Measurements from ENCODE around the gene REC8. TPM values are rescaled to one million over a fixed set of nuclear protein-coding genes. Genes with fewer than 3 reads are reported as not detected.
A peak's percentile ranks its signal among the peaks of the same experiment; 100 is the strongest.

REC8 gene
- total and polyA plus RNA-seq, 2 of the 13 experiments (the other 11 are each of a cell fraction or from before 2014, with no cell fraction given) = 3.4 to 14.7 TPM

GRCh38 chr14:24145219-24145618 is 26.7 kb upstream of the REC8 start:
- Histone ChIP-seq H3K9me3 (ENCODE audit: low read length) (no peaks in the 10 kb centered on the region), H3K4me3 (replicated peaks in 1 of 3; ENCODE audit: insufficient read depth in 1 of 3, low read depth in 2 of 3, low read length in 3 of 3) (peak overlapping the region; percentile 90 to 100 (median 91)), H3K9ac (ENCODE audit: insufficient read depth, low read depth, low read length) (peak overlapping the region; percentile 95; the same call in 1 of the 2 replicates), H3K4me2 (ENCODE audit: low read depth, low read length) (peak overlapping the region; percentile 98), H3K36me3 (replicated peaks in 1 of 2; ENCODE audit: control insufficient read depth in 1 of 2, insufficient read depth in 2 of 2, low read length in 2 of 2) (peaks cover 20 to 35% of the 10 kb centered on the region in 2 experiments), H3K27ac (ENCODE audit: extremely low read length, insufficient read depth, low read length) (no peak overlapping the region), H3K4me1 (ENCODE audit: insufficient read depth, low read length) (peaks cover 63% of the 10 kb centered on the region), H3K79me2 (ENCODE audit: insufficient read depth, low read length) (peaks cover 50% of the 10 kb centered on the region), H3K27me3 (ENCODE audit: control insufficient read depth in 1 of 2, insufficient read depth in 2 of 2, low read length in 2 of 2) (peaks cover 0 to 3% of the 10 kb centered on the region in 2 experiments; a peak in 1 of 5 replicates), H2AFZ (ENCODE audit: low read length) (no peak overlapping the region), H4K20me1 (ENCODE audit: insufficient read depth, low read length) (peaks cover 7% of the 10 kb centered on the region; the same call in 1 of the 2 replicates)
- no peak for FAIRE-seq
- POLR2A ChIA-PET = interaction anchor here (1.8 to 8.5 kb wide), 14 partner anchors 9 to 1050 kb away, joined by 8 to 279 read pairs (median 32); partner anchors contain the start of genes ACIN1, C14orf119, CHMP4A and CIDEB
- intact Hi-C loops (cut with micrococcal nuclease; ENCODE audit: unreplicated experiment) = no loop called here
- ATAC-seq = no peak
- 83% methylated on average over 2 of the region's 2 CpGs for WGBS (ENCODE audit: low lambda C conversion rate)
- BruUV-seq (replicated peaks) = no TSS peak
- in situ Hi-C loops (cut with HindIII; ENCODE audit: extremely low pct_ligation_motif_present, low pct_unique_long_range_greater_than_20kb) = loop anchor here (25.0 kb wide), 1 partner anchor 833 kb away; the partner anchor contains the start of genes BCL2L2, PABPN1 and PPP1R3E
- CTCF ChIA-PET (ENCODE audit: low intra/inter-chr PET ratio, low total read pairs) = no interaction called here
- TF ChIP-seq, protein P1, sequence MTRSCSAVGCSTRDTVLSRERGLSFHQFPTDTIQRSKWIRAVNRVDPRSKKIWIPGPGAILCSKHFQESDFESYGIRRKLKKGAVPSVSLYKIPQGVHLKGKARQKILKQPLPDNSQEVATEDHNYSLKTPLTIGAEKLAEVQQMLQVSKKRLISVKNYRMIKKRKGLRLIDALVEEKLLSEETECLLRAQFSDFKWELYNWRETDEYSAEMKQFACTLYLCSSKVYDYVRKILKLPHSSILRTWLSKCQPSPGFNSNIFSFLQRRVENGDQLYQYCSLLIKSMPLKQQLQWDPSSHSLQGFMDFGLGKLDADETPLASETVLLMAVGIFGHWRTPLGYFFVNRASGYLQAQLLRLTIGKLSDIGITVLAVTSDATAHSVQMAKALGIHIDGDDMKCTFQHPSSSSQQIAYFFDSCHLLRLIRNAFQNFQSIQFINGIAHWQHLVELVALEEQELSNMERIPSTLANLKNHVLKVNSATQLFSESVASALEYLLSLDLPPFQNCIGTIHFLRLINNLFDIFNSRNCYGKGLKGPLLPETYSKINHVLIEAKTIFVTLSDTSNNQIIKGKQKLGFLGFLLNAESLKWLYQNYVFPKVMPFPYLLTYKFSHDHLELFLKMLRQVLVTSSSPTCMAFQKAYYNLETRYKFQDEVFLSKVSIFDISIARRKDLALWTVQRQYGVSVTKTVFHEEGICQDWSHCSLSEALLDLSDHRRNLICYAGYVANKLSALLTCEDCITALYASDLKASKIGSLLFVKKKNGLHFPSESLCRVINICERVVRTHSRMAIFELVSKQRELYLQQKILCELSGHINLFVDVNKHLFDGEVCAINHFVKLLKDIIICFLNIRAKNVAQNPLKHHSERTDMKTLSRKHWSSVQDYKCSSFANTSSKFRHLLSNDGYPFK (CRISPR knock-in tag; IDR thresholded peaks at IDR 0.05; ENCODE audit: borderline replicate concordance) = 0 out of 2 replicates have a peak, but pooled peaks have one; percentile 41
- TF ChIP-seq, protein P2, sequence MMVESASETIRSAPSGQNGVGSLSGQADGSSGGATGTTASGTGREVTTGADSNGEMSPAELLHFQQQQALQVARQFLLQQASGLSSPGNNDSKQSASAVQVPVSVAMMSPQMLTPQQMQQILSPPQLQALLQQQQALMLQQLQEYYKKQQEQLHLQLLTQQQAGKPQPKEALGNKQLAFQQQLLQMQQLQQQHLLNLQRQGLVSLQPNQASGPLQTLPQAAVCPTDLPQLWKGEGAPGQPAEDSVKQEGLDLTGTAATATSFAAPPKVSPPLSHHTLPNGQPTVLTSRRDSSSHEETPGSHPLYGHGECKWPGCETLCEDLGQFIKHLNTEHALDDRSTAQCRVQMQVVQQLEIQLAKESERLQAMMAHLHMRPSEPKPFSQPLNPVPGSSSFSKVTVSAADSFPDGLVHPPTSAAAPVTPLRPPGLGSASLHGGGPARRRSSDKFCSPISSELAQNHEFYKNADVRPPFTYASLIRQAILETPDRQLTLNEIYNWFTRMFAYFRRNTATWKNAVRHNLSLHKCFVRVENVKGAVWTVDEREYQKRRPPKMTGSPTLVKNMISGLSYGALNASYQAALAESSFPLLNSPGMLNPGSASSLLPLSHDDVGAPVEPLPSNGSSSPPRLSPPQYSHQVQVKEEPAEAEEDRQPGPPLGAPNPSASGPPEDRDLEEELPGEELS (CRISPR knock-in tag; IDR thresholded peaks at IDR 0.05) = 0 out of 2 replicates have a peak, but pooled peaks have one; percentile 6
- TF ChIP-seq ZSCAN9 (CRISPR knock-in tag; IDR thresholded peaks at IDR 0.05; ENCODE audit: borderline replicate concordance) = no peak
- no peak for DNase-seq (ENCODE audit: low spot score)

All from HepG2 (cell line).